Activated CD8-positive, alpha-beta T cell treated with anti-CD3 and anti-CD28 coated beads for 36 hours (primary cell): ENCODE data around the gene COMTD1. TPM values are rescaled to one million over a fixed set of nuclear protein-coding genes. Genes with fewer than 3 reads are reported as not detected.

ENCODE experiments used
- ATAC-seq: fragments of 200-7000 bp; cut with Tn5 transposase; one replicate; pipeline ENCODE4 v1.10.0; 2021; ENCODE audit warnings: mild to moderate bottlenecking, moderate library complexity
- CTCF ChIA-PET: fragments of 350-600 bp; sonication (Branson Sonifier 250); formaldehyde crosslinking; loops from one replicate; lab custom pipeline; 2021; ENCODE audit warnings: antibody characterized with exemption; lab: Charles Lee
- POLR2A ChIA-PET: fragments of 350-600 bp; sonication (Branson Sonifier 250); formaldehyde crosslinking; loops from one replicate; lab custom pipeline; 2021; ENCODE audit warnings: antibody characterized with exemption; lab: Charles Lee
- DNase-seq: peaks from one replicate; pipeline ENCODE4 v3.0.0-alpha.2; 2020
- H3K27ac Mint-ChIP-seq: one replicate; pipeline ENCODE4 v1.8.0; 2021; ENCODE audit warnings: mild to moderate bottlenecking, mixed read lengths
- H3K27me3 Mint-ChIP-seq: one replicate; pipeline ENCODE4 v1.8.0; 2021; ENCODE audit warnings: mixed read lengths
- H3K36me3 Mint-ChIP-seq: one replicate; pipeline ENCODE4 v1.8.0; 2021; ENCODE audit warnings: low read depth, mixed read lengths
- H3K4me1 Mint-ChIP-seq: one replicate; pipeline ENCODE4 v1.8.0; 2021; ENCODE audit warnings: low read depth, mixed read lengths
- H3K4me3 Mint-ChIP-seq: one replicate; pipeline ENCODE4 v1.8.0; 2021; ENCODE audit warnings: mild to moderate bottlenecking, moderate library complexity, mixed read lengths
- H3K9me3 Mint-ChIP-seq: one replicate; pipeline ENCODE4 v1.8.0; 2021; ENCODE audit warnings: mixed read lengths
- intact Hi-C: fragments of 100-400 bp; cut with micrococcal nuclease; formaldehyde crosslinking; loops from one replicate; pipeline ENCODE4 v1.10.0; 2022
- total RNA-seq, 2 experiments: library from RNA; stranded (reverse); gene quantifications; one replicate each; pipeline ENCODE4 v1.2.3, GENCODE V29; 2021
- TF ChIP-seq, protein P1 (sequence below): fragments of 200-600 bp; IDR thresholded peaks from one replicate; pipeline ENCODE4 v1.8.0; 2022; ENCODE audit warnings: antibody characterized with exemption, mild to moderate bottlenecking

COMTD1 gene
- total RNA-seq, 2 experiments from 2014 or later: 54.5 to 58.1 TPM

DNA sequence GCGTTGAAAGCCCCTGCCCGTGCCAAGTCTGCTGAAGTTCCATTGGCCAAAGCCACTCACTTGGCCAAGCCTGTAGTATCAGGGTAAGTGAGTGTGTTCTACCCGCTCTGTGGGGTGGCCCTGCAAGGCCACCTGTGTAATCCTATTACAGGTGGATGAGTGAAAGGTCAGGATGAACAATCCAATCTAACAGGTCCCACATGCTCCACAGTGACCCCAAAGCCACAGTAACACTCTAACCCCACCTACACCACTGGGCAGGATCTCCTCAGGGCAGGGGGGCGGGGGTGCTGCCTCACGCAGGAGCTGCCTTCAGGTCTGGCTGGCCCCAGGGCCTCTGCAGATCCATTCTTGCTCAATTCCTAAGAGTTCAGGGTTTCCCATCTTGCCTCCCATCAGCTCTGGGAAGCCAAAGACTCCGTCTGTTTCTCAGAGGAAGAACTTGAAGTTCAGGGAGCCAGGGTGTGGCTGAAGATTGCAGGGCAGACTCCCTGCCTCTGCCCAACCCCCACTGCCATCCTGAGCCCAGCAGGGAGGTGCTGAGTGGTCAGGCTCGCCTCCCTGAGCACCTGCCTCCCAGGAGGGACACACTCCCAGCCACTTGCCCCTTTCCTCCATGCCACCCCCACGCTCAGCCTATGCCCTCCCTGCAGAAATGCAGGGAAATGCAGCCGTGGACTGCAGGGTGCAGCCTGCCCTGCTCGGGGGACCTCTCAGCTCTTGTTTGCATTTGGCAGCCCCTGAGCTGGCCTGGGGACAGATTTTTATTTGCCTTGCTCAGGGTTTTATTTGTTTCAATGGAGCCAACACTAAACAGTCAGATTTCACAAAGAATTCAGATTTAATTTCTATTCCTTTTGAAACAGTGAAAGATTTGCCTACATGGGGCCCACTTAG lies 9.8 kb upstream of the COMTD1 start:
- Mint-ChIP-seq H3K9me3 (no peaks in the 10 kb centered on the region), H3K27ac (no peak overlapping the region), H3K4me3 (no peak overlapping the region), H3K27me3 (no peaks in the 10 kb centered on the region), H3K36me3 (no peaks in the 10 kb centered on the region), H3K4me1 (no peaks in the 10 kb centered on the region)
- ATAC-seq: no peak
- POLR2A ChIA-PET: no interaction called here
- TF ChIP-seq, protein P1, sequence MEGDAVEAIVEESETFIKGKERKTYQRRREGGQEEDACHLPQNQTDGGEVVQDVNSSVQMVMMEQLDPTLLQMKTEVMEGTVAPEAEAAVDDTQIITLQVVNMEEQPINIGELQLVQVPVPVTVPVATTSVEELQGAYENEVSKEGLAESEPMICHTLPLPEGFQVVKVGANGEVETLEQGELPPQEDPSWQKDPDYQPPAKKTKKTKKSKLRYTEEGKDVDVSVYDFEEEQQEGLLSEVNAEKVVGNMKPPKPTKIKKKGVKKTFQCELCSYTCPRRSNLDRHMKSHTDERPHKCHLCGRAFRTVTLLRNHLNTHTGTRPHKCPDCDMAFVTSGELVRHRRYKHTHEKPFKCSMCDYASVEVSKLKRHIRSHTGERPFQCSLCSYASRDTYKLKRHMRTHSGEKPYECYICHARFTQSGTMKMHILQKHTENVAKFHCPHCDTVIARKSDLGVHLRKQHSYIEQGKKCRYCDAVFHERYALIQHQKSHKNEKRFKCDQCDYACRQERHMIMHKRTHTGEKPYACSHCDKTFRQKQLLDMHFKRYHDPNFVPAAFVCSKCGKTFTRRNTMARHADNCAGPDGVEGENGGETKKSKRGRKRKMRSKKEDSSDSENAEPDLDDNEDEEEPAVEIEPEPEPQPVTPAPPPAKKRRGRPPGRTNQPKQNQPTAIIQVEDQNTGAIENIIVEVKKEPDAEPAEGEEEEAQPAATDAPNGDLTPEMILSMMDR: no peak
- intact Hi-C loops: no loop called here
- CTCF ChIA-PET: interaction anchor here (0.7 kb wide), 1 partner anchor 10 kb away, joined by 3 read pairs; the partner anchor contains the start of gene COMTD1
- no peak for DNase-seq

DNA sequence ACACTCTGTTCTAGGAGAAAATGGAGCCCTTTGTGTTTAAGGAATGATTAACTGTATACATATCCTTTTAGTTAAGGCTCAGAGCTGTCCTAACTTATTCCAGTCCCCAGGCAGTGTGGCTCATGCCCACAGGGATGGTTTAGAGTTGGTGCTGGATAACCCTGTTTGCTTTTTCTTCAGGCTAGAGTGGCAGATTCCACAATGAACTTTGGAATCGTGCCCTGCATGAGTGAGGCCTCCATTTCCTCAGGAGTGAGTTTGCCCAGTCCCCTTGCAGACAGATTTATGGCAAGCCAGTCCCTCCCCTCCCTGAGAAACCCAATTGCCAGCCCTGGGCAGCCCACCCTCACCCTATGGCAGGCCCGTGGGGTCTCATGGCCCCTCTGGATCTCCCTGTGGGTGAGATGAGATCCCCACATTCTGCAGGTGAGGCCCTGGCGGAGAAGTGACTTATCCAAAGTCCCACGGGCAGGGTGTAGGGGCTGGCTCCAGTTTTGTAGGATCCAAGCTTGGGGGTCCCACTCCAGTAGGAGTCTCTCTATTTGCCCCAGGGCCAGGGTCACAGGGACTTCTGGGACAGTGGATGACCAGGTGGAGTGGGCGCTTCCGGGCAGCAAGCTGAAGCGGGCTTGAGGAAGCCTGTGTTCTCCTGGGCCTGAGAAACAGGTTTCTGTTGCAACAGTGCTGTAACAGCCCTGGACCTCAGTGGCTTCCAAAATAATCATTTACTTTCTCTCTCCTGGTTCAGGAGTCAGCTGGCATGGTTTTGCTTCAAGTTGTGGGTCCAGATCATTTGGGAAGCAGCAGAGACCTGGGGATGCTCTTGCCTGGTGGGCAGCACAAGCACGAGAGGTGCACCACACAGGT lies 9.0 kb upstream of the COMTD1 start:
- no peak for DNase-seq
- no peak for ATAC-seq
- H3K27me3 Mint-ChIP-seq: no peaks in the 10 kb centered on the region
- TF ChIP-seq, protein P1: no peak
- H3K4me3 Mint-ChIP-seq: no peak overlapping the region
- CTCF ChIA-PET: no interaction called here
- H3K36me3 Mint-ChIP-seq: no peaks in the 10 kb centered on the region
- POLR2A ChIA-PET: no interaction called here
- no peaks in the 10 kb centered on the region for H3K4me1 Mint-ChIP-seq
- intact Hi-C loops: no loop called here
- no peaks in the 10 kb centered on the region for H3K9me3 Mint-ChIP-seq
- no peak overlapping the region for H3K27ac Mint-ChIP-seq

DNA sequence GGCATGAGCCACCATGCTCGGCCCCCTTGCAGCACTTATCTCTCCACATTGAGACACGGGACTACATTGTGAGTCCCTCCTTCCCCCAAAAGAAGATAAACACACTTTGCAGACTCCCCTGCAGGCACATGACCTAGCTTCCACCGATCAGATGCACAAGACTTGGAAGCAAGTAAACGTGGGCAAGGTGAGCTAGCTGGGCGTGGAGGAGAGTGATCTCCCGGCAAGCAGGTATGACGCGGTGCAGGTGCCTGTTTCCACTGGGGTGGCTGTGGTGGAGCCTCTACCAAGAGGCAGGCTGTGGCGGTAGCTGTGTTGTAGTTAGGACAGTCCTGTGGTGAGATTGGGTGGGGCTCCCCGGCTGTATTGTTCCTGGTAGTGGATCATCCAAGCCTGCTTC lies 7.7 kb upstream of the COMTD1 start:
- DNase-seq: no peak
- ChIA-PET POLR2A (interaction anchor here (0.8 kb wide), 1 partner anchor 33 kb away, joined by 3 read pairs; the partner anchor contains the start of gene VDAC2), CTCF (no interaction called here)
- ATAC-seq: no peak
- no peaks in the 10 kb centered on the region for H3K36me3 Mint-ChIP-seq
- no peaks in the 10 kb centered on the region for H3K27me3 Mint-ChIP-seq
- TF ChIP-seq, protein P1: no peak
- no peak overlapping the region for H3K4me3 Mint-ChIP-seq
- H3K27ac Mint-ChIP-seq: no peak overlapping the region
- H3K4me1 Mint-ChIP-seq: no peaks in the 10 kb centered on the region
- intact Hi-C loops: no loop called here
- no peaks in the 10 kb centered on the region for H3K9me3 Mint-ChIP-seq

DNA sequence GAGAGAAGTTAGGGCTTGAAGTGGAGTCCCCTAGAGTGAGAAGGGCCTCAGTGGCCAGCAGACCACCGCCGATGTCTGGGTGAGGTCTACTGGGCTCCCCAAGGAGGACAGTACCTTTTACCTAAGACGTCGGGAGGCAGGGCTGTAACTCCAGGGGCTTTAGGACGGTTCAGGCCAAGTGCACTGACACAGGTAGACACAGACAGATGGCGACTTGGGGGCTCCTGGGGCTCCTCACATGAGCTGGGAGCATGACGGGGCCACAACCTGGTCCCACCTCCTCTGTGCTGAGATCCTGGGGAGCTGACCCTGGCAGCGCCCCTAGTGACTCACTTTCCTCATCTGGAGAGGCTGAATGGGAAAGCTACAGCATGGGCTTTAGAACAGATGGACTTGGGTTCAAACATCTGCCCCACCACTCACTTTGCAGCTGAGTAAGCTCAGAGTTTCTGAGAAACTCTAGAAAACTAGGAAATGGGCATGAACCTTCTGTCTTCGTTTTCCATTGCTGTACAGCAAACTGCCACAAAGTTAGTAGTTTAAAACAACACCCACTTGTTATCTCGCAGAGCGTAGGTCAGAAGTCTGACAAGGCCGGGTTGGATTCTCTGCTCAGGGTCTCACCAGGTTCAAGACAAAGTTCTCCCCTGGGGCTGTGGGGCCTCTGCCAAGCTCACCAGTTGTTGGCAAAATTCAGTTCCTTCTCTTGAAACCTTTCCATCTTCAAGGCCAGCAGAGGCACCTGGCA lies 4.7 kb upstream of the COMTD1 start:
- CTCF ChIA-PET: interaction anchor here (0.8 to 1.7 kb wide), 4 partner anchors 10 to 129 kb away, joined by 3 to 4 read pairs (median 3); partner anchors contain the start of gene SAMD8

More for the DNA sequence above, 4.7 kb upstream of the COMTD1 start:
- H3K4me3 Mint-ChIP-seq: no peak overlapping the region
- H3K27ac Mint-ChIP-seq: no peak overlapping the region
- intact Hi-C loops: no loop called here
- H3K9me3 Mint-ChIP-seq: no peaks in the 10 kb centered on the region
- DNase-seq (no peak), ATAC-seq (no peak)
- H3K27me3 Mint-ChIP-seq: no peaks in the 10 kb centered on the region
- peaks cover 6% of the 10 kb centered on the region for H3K4me1 Mint-ChIP-seq
- no peaks in the 10 kb centered on the region for H3K36me3 Mint-ChIP-seq
- TF ChIP-seq, protein P1: no peak
- POLR2A ChIA-PET: no interaction called here
